ENCODE results near the gene ABCF2. TPM values are rescaled to one million over a fixed set of nuclear protein-coding genes. Genes with fewer than 3 reads are reported as not detected.

Gene ABCF2
- total and polyA plus RNA-seq, 2 of the 13 experiments (the other 11 are each of a cell fraction or from before 2014, with no cell fraction given), result 16.3 to 42.5 TPM

DNA sequence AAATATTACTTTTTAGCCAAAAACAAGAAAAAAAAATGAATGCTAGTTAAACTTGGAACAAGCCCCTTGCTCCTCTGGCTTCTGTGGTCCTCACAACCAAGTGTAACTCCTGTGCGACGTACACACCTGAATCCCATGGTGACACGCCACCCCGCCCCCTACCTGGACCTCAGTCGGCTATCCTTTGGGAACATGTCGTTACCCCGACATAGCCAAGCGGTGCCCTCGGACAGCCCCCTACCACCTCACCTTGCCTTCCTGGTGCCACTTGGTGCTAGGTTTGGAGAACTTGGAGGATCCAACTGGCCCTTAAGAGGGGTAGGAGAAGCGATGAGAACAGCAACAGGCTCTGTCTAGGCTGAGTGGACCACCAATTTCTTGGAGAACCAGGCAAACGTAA, 33.5 kb upstream of the ABCF2 start (continued):
- TF ChIP-seq, protein P1, sequence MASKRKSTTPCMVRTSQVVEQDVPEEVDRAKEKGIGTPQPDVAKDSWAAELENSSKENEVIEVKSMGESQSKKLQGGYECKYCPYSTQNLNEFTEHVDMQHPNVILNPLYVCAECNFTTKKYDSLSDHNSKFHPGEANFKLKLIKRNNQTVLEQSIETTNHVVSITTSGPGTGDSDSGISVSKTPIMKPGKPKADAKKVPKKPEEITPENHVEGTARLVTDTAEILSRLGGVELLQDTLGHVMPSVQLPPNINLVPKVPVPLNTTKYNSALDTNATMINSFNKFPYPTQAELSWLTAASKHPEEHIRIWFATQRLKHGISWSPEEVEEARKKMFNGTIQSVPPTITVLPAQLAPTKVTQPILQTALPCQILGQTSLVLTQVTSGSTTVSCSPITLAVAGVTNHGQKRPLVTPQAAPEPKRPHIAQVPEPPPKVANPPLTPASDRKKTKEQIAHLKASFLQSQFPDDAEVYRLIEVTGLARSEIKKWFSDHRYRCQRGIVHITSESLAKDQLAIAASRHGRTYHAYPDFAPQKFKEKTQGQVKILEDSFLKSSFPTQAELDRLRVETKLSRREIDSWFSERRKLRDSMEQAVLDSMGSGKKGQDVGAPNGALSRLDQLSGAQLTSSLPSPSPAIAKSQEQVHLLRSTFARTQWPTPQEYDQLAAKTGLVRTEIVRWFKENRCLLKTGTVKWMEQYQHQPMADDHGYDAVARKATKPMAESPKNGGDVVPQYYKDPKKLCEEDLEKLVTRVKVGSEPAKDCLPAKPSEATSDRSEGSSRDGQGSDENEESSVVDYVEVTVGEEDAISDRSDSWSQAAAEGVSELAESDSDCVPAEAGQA (IDR thresholded peaks at IDR 0.05; ENCODE audit: low read depth), result no peak
- TF ChIP-seq, protein P1 (CRISPR knock-in tag; IDR thresholded peaks at IDR 0.05; ENCODE audit: borderline replicate concordance), result no peak
- TF ChIP-seq, protein P2, sequence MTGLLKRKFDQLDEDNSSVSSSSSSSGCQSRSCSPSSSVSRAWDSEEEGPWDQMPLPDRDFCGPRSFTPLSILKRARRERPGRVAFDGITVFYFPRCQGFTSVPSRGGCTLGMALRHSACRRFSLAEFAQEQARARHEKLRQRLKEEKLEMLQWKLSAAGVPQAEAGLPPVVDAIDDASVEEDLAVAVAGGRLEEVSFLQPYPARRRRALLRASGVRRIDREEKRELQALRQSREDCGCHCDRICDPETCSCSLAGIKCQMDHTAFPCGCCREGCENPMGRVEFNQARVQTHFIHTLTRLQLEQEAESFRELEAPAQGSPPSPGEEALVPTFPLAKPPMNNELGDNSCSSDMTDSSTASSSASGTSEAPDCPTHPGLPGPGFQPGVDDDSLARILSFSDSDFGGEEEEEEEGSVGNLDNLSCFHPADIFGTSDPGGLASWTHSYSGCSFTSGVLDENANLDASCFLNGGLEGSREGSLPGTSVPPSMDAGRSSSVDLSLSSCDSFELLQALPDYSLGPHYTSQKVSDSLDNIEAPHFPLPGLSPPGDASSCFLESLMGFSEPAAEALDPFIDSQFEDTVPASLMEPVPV (CRISPR knock-in tag; IDR thresholded peaks at IDR 0.05), result no peak

DNA sequence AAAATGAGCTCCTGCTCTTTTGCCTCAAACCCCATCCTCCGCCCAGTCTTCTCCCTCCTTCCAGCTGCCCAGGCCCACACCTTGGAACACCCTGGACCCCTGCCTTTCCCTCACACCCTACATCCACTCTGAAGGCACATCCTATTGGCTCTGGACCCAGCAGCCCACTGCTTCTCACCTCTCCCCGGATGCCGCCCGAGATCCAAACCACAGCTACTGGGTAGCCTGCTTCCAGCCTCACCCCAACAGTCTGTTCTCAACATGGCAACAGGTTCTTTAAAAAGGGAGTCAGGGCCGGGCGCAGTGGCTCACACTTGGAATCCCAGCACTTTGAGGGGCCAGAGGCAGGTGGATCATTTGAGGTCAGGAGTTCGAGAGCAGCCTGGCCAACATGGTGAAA, 31.0 kb upstream of the ABCF2 start:
- Histone ChIP-seq H3K27ac (ENCODE audit: extremely low read length, insufficient read depth, low read length) (no peak overlapping the region), H3K4me2 (ENCODE audit: low read depth, low read length) (no peak overlapping the region), H2AFZ (ENCODE audit: low read length) (no peak overlapping the region), H3K36me3 (replicated peaks in 1 of 2; ENCODE audit: control insufficient read depth in 1 of 2, insufficient read depth in 2 of 2, low read length in 2 of 2) (no peaks in the 10 kb centered on the region), H3K27me3 (ENCODE audit: control insufficient read depth in 1 of 2, insufficient read depth in 2 of 2, low read length in 2 of 2) (peaks cover 17 to 68% of the 10 kb centered on the region in 2 experiments), H4K20me1 (ENCODE audit: insufficient read depth, low read length) (no peaks in the 10 kb centered on the region), H3K9ac (ENCODE audit: insufficient read depth, low read depth, low read length) (no peak overlapping the region), H3K79me2 (ENCODE audit: insufficient read depth, low read length) (no peaks in the 10 kb centered on the region), H3K4me1 (ENCODE audit: insufficient read depth, low read length) (no peaks in the 10 kb centered on the region), H3K9me3 (ENCODE audit: low read length) (no peaks in the 10 kb centered on the region), H3K4me3 (replicated peaks in 1 of 3; ENCODE audit: insufficient read depth in 1 of 3, low read depth in 2 of 3, low read length in 3 of 3) (no peak overlapping the region)
- intact Hi-C loops (cut with micrococcal nuclease; ENCODE audit: unreplicated experiment) (no loop called here), in situ Hi-C loops (cut with HindIII; ENCODE audit: extremely low pct_ligation_motif_present, low pct_unique_long_range_greater_than_20kb) (no loop called here)
- 32% methylated on average over 7 of the region's 7 CpGs for WGBS (ENCODE audit: low lambda C conversion rate)
- ChIA-PET CTCF (ENCODE audit: low intra/inter-chr PET ratio, low total read pairs) (no interaction called here), POLR2A (interaction anchor here (0.6 kb wide), 1 partner anchor 19 kb away, joined by 5 read pairs; no protein-coding TSS in a partner anchor)
- FAIRE-seq (no peak), ATAC-seq (no peak), DNase-seq (ENCODE audit: low spot score) (no peak)
- TF ChIP-seq SYNCRIP (IDR thresholded peaks at IDR 0.05; ENCODE audit: insufficient read depth, low read depth, low read length), result no peak
- BruUV-seq (replicated peaks), result no TSS peak
